HEK293T (cell line): ENCODE results near the gene ZNF391.

Experiments
- CTCF ChIA-PET: fragments of 350-600 bp; formaldehyde crosslinking; extraction: SDS; loops from one replicate; lab custom pipeline; 2021; ENCODE audit warnings: antibody characterized with exemption, inconsistent platforms; lab: Yijun Ruan, JAX
- POLR2A ChIA-PET: fragments of 350-600 bp; formaldehyde crosslinking; extraction: SDS; loops from one replicate; lab custom pipeline; 2020; ENCODE audit warnings: antibody characterized with exemption, inconsistent platforms; lab: Yijun Ruan, JAX
- DNase-seq: peaks from one replicate; pipeline ENCODE4 v3.0.0; 2012; ENCODE audit warnings: mixed read lengths; ENCODE audit errors: extremely low spot score
- ARNT ChIP-seq: fragments of 450-650 bp; IDR thresholded peaks from 2 replicates; pipeline ENCODE4 v1.6.1; 2017; ENCODE audit warnings: mild to moderate bottlenecking
- BHLHE40 ChIP-seq: fragments of 450-650 bp; IDR thresholded peaks from 2 replicates; pipeline ENCODE4 v1.6.1; 2016; ENCODE audit warnings: mild to moderate bottlenecking, moderate library complexity, borderline replicate concordance
- CTBP1 ChIP-seq: fragments of 450-650 bp; IDR thresholded peaks from 2 replicates; pipeline ENCODE4 v1.6.1; 2016; ENCODE audit warnings: borderline replicate concordance
- ELF4 ChIP-seq: fragments of 450-650 bp; IDR thresholded peaks from 2 replicates; pipeline ENCODE4 v1.6.1; 2017; ENCODE audit warnings: antibody characterized with exemption
- FOXA1 ChIP-seq: fragments of 450-650 bp; IDR thresholded peaks from 2 replicates; pipeline ENCODE4 v1.6.1; 2016; ENCODE audit warnings: mild to moderate bottlenecking
- FOXK2 ChIP-seq: fragments of 450-650 bp; IDR thresholded peaks from 2 replicates; pipeline ENCODE4 v1.6.1; 2016; ENCODE audit warnings: mild to moderate bottlenecking
- FOXM1 ChIP-seq: fragments of 450-650 bp; IDR thresholded peaks from 2 replicates; pipeline ENCODE4 v1.6.1; 2017; ENCODE audit warnings: mild to moderate bottlenecking, borderline replicate concordance
- HDGF ChIP-seq: fragments of 450-650 bp; IDR thresholded peaks from 2 replicates; pipeline ENCODE4 v1.6.1; 2017; ENCODE audit warnings: antibody characterized with exemption, borderline replicate concordance
- L3MBTL2 ChIP-seq: fragments of 450-650 bp; conservative IDR thresholded peaks from 2 replicates; pipeline ENCODE4 v1.6.1; 2016; ENCODE audit warnings: mild to moderate bottlenecking
- LEF1 ChIP-seq: fragments of 450-650 bp; IDR thresholded peaks from 2 replicates; pipeline ENCODE4 v1.6.1; 2017; ENCODE audit warnings: mild to moderate bottlenecking, borderline replicate concordance
- NFRKB ChIP-seq: fragments of 450-650 bp; IDR thresholded peaks from 2 replicates; pipeline ENCODE4 v1.6.1; 2016; ENCODE audit warnings: mild to moderate bottlenecking, moderate library complexity
- PKNOX1 ChIP-seq: fragments of 450-650 bp; IDR thresholded peaks from 2 replicates; pipeline ENCODE4 v1.6.1; 2016
- SUZ12 ChIP-seq: fragments of 450-650 bp; IDR thresholded peaks from 2 replicates; pipeline ENCODE4 v1.6.1; 2016; ENCODE audit warnings: mild to moderate bottlenecking
- TARDBP ChIP-seq: fragments of 450-650 bp; IDR thresholded peaks from 2 replicates; pipeline ENCODE4 v1.6.1; 2016
- ZNF384 ChIP-seq: fragments of 450-650 bp; IDR thresholded peaks from 2 replicates; pipeline ENCODE4 v1.6.1; 2016

Gene ZNF391

GRCh38 chr6:27448456-27448855, 59.9 kb downstream of the ZNF391 start:
- no peak for DNase-seq
- TF ChIP-seq HDGF (no peak), L3MBTL2 (no peak), TARDBP (no peak), ARNT (no peak), NFRKB (no peak), LEF1 (no peak)
- CTCF ChIA-PET, result no interaction called here
- POLR2A ChIA-PET, result no interaction called here

DNA sequence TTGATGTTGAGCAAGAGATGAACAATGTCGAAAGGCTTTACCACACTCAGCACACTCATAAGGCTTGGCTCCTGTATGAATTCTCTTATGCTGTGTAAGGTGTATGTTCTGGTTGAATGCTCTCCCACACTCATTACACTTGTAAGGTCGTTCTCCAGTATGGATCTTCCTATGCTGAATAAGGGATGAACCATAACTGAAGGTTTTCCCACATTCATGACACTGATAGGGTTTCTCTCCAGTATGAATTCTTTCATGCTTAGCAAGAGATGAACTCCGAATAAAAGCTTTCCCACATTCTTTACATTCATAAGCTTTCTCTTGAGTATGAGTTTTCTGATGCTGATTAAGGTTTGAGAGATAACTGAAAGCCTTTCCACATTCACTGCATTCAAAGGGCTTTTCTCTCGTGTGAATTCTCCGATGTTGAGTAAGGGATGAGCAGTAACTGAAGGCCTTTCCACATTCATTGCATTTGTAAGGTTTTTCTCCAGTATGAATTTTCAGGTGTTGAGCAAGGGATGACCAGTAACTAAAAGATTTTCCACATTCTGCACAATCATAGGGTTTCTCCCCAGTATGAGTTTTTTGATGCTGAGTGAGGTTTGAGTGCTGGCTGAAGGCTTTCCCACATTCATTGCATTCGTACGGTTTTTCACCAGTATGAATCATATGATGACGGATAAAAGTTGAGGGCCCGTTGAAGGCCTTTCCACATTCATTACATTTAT, 63.3 kb downstream of the ZNF391 start:
- DNase-seq, result no peak
- CTCF ChIA-PET, result no interaction called here
- POLR2A ChIA-PET, result no interaction called here
- TF ChIP-seq FOXK2, result no peak
- no peak for TF ChIP-seq ZNF384
- TF ChIP-seq CTBP1, result no peak
- TF ChIP-seq TARDBP, result no peak
- TF ChIP-seq NFRKB, result no peak
- TF ChIP-seq FOXA1, result no peak
- no peak for TF ChIP-seq LEF1
- TF ChIP-seq L3MBTL2, result no peak
- no peak for TF ChIP-seq BHLHE40
- no peak for TF ChIP-seq ELF4
- no peak for TF ChIP-seq FOXM1
- TF ChIP-seq ARNT, result no peak
- TF ChIP-seq PKNOX1, result no peak
- no peak for TF ChIP-seq SUZ12
- TF ChIP-seq HDGF, result no peak

- CTCF ChIA-PET, result no interaction called here
- TF ChIP-seq FOXK2, result no peak
- POLR2A ChIA-PET, result no interaction called here
- no peak for DNase-seq
Measured at GRCh38 chr6:27452496-27452897, 63.9 kb downstream of the ZNF391 start.
